PC-3 (cell line): ENCODE data around the gene LHX2. TPM values are rescaled to one million over a fixed set of nuclear protein-coding genes. Genes with fewer than 3 reads are reported as not detected.

Experiments used
- ATAC-seq: fragments of 200-7000 bp; cut with Tn5 transposase; 2 replicates; pipeline ENCODE4 v1.9.1; 2020; ENCODE audit warnings: mild to moderate bottlenecking, moderate library complexity
- BruUV-seq: library from RNA; stranded (reverse); fragments of 400-500 nt; replicated peaks from 2 replicates; lab custom pipeline; 2021; lab: Mats Ljungman, UMichigan
- CTCF ChIA-PET: fragments of 300-600 bp; sonication (Branson Sonifier 250); formaldehyde crosslinking; loops from one replicate; lab custom pipeline; 2022; ENCODE audit warnings: antibody characterized with exemption; lab: Charles Lee
- POLR2A ChIA-PET: fragments of 300-600 bp; sonication (Branson Sonifier 250); formaldehyde crosslinking; loops from one replicate; lab custom pipeline; 2022; ENCODE audit warnings: antibody characterized with exemption; ENCODE audit not compliant: unreplicated experiment; lab: Charles Lee
- DNase-seq: peaks from one replicate; pipeline ENCODE4 v3.0.0-alpha.2; 2015
- H2AFZ ChIP-seq: fragments of 300-600 bp; sonication (generic); 2 replicates; pipeline ENCODE4 v1.6.0; 2016; ENCODE audit warnings: antibody characterized with exemption, low read length
- H3F3A ChIP-seq: fragments of 300-600 bp; sonication (generic); one replicate; pipeline ENCODE4 v1.6.0; 2017; ENCODE audit warnings: antibody characterized with exemption, low read length, control low read depth, mild to moderate bottlenecking; ENCODE audit not compliant: unreplicated experiment
- H3K27ac ChIP-seq: fragments of 300-600 bp; sonication (generic); 2 replicates; pipeline ENCODE4 v1.5.1; 2016; ENCODE audit warnings: mild to moderate bottlenecking, low read length
- H3K27me3 ChIP-seq: fragments of 300-600 bp; sonication (generic); 2 replicates; pipeline ENCODE4 v1.6.1; 2016; ENCODE audit warnings: low read length, mixed read lengths
- H3K36me3 ChIP-seq: fragments of 300-600 bp; sonication (generic); 2 replicates; pipeline ENCODE4 v1.6.1; 2016; ENCODE audit warnings: low read depth, mixed run types, low read length, mixed read lengths
- H3K4me1 ChIP-seq: fragments of 300-600 bp; sonication (generic); 2 replicates; pipeline ENCODE4 v1.5.1; 2016; ENCODE audit warnings: low read length; ENCODE audit not compliant: insufficient read depth
- H3K4me2 ChIP-seq: fragments of 300-600 bp; sonication (generic); 2 replicates; pipeline ENCODE4 v1.6.0; 2016; ENCODE audit warnings: low read length
- H3K4me3 ChIP-seq: fragments of 300-600 bp; sonication (generic); 2 replicates; pipeline ENCODE4 v1.5.1; 2016; ENCODE audit warnings: mild to moderate bottlenecking, low read length, mixed read lengths
- H3K79me2 ChIP-seq: fragments of 300-600 bp; sonication (generic); 2 replicates; pipeline ENCODE4 v1.6.1; 2017; ENCODE audit warnings: low read length, mixed read lengths
- H3K9ac ChIP-seq: fragments of 300-600 bp; sonication (generic); 2 replicates; pipeline ENCODE4 v1.6.0; 2016; ENCODE audit warnings: mild to moderate bottlenecking, low read length
- H3K9me2 ChIP-seq: fragments of 300-600 bp; sonication (generic); replicated peaks from 2 replicates; pipeline ENCODE4 v1.6.1; 2016; ENCODE audit warnings: mixed run types, low read length, mixed read lengths
- H3K9me3 ChIP-seq: fragments of 300-600 bp; sonication (generic); 2 replicates; pipeline ENCODE4 v1.6.1; 2016; ENCODE audit warnings: low read length, mixed read lengths
- H4K20me1 ChIP-seq: fragments of 300-600 bp; sonication (generic); 2 replicates; pipeline ENCODE4 v1.6.1; 2016; ENCODE audit warnings: low read length, mixed read lengths
- CTCF ChIP-seq: fragments of 300-600 bp; sonication (generic); conservative IDR thresholded peaks from 2 replicates; pipeline ENCODE4 v1.5.1; 2017; ENCODE audit warnings: antibody characterized with exemption, low read depth, mild to moderate bottlenecking, low read length
- EZH2 ChIP-seq: fragments of 300-600 bp; sonication (generic); IDR thresholded peaks from one replicate; pipeline ENCODE4 v1.6.1; 2017; ENCODE audit warnings: antibody characterized with exemption, mild to moderate bottlenecking, low read length; ENCODE audit not compliant: unreplicated experiment
- EZH2phosphoT487 ChIP-seq: fragments of 300-600 bp; sonication (generic); IDR thresholded peaks from 2 replicates; pipeline ENCODE4 v1.6.1; 2018; ENCODE audit warnings: mild to moderate bottlenecking, antibody characterized with exemption, low read length, borderline replicate concordance
- intact Hi-C: fragments of 100-400 bp; cut with micrococcal nuclease; formaldehyde crosslinking; loops from 2 replicates; pipeline ENCODE4 v1.9.0; 2023
- total RNA-seq: library from RNA; depleted of rRNA; stranded (reverse); fragments of >200 nt; gene quantifications from 2 replicates; pipeline ENCODE4 v1.2.3, GENCODE V29; 2014

Gene LHX2
- total RNA-seq, 1 experiment from 2014 or later: 1.1 TPM

- H3K9me2 ChIP-seq: no peaks in the 10 kb centered on the region
- no peaks in the 10 kb centered on the region for H3K27me3 ChIP-seq
- no peaks in the 10 kb centered on the region for H3K79me2 ChIP-seq
- no peak overlapping the region for H3K4me2 ChIP-seq
- BruUV-seq: no TSS peak
- no peak overlapping the region for H2AFZ ChIP-seq
- intact Hi-C loops: no loop called here
- DNase-seq (no peak), ATAC-seq (no peak)
- CTCF ChIA-PET: no interaction called here
- TF ChIP-seq EZH2phosphoT487: no peak
- TF ChIP-seq CTCF: no peak
- no peak for TF ChIP-seq EZH2
- no peaks in the 10 kb centered on the region for H3K36me3 ChIP-seq
- no peaks in the 10 kb centered on the region for H3F3A ChIP-seq
- no peaks in the 10 kb centered on the region for H3K4me1 ChIP-seq
- no peak overlapping the region for H3K4me3 ChIP-seq
- H3K27ac ChIP-seq: no peak overlapping the region
- H3K9ac ChIP-seq: no peak overlapping the region
- H3K9me3 ChIP-seq: no peaks in the 10 kb centered on the region
- POLR2A ChIA-PET: no interaction called here
- no peaks in the 10 kb centered on the region for H4K20me1 ChIP-seq
Measured at GRCh38 chr9:124021385-124021769, 9.8 kb downstream of the LHX2 start.

- Histone ChIP-seq H3K9me3 (no peaks in the 10 kb centered on the region), H3K9me2 (no peaks in the 10 kb centered on the region), H3K27me3 (no peaks in the 10 kb centered on the region), H3K9ac (no peak overlapping the region), H3K36me3 (no peaks in the 10 kb centered on the region), H3F3A (no peaks in the 10 kb centered on the region), H4K20me1 (no peaks in the 10 kb centered on the region), H3K4me3 (no peak overlapping the region), H3K27ac (no peak overlapping the region), H2AFZ (no peak overlapping the region), H3K4me2 (no peak overlapping the region), H3K4me1 (no peaks in the 10 kb centered on the region), H3K79me2 (no peaks in the 10 kb centered on the region)
- intact Hi-C loops: no loop called here
- ChIA-PET POLR2A (no interaction called here), CTCF (no interaction called here)
- BruUV-seq: no TSS peak
- no peak for ATAC-seq
- DNase-seq: no peak
- TF ChIP-seq CTCF: no peak
- no peak for TF ChIP-seq EZH2phosphoT487
- TF ChIP-seq EZH2: no peak
Measured at GRCh38 chr9:124022201-124023121, 10.9 kb downstream of the LHX2 start.

- POLR2A ChIA-PET: no interaction called here
- no peak overlapping the region for H2AFZ ChIP-seq
- H3K27me3 ChIP-seq: no peaks in the 10 kb centered on the region
- H3F3A ChIP-seq: no peaks in the 10 kb centered on the region
- H4K20me1 ChIP-seq: no peaks in the 10 kb centered on the region
- H3K9ac ChIP-seq: no peak overlapping the region
- no peak for TF ChIP-seq CTCF
- TF ChIP-seq EZH2phosphoT487: no peak
- no peak for TF ChIP-seq EZH2
- no peak overlapping the region for H3K27ac ChIP-seq
- intact Hi-C loops: no loop called here
- H3K9me2 ChIP-seq: no peaks in the 10 kb centered on the region
- H3K36me3 ChIP-seq: no peaks in the 10 kb centered on the region
- DNase-seq: no peak
- no peaks in the 10 kb centered on the region for H3K9me3 ChIP-seq
- H3K4me3 ChIP-seq: no peak overlapping the region
- CTCF ChIA-PET: no interaction called here
- BruUV-seq: no TSS peak
- H3K4me2 ChIP-seq: no peak overlapping the region
- H3K4me1 ChIP-seq: no peaks in the 10 kb centered on the region
- H3K79me2 ChIP-seq: no peaks in the 10 kb centered on the region
- ATAC-seq: no peak
Measured at GRCh38 chr9:124024107-124024506, 12.5 kb downstream of the LHX2 start.
